ENCODE data around the gene CAMKK2. TPM values are rescaled to one million over a fixed set of nuclear protein-coding genes. Genes with fewer than 3 reads are reported as not detected.
"Not testable (repeated sequence)": the region's sequence is repeated elsewhere in the genome, so short reads cannot be mapped to it uniquely, and the experiment has no call there.

The CAMKK2 gene
- total and polyA plus RNA-seq, 8 donors: 9.3 to 26.7 (median 13.0) TPM

- H3K4me3 ChIP-seq: no peak overlapping the region
- TF ChIP-seq, protein P1, sequence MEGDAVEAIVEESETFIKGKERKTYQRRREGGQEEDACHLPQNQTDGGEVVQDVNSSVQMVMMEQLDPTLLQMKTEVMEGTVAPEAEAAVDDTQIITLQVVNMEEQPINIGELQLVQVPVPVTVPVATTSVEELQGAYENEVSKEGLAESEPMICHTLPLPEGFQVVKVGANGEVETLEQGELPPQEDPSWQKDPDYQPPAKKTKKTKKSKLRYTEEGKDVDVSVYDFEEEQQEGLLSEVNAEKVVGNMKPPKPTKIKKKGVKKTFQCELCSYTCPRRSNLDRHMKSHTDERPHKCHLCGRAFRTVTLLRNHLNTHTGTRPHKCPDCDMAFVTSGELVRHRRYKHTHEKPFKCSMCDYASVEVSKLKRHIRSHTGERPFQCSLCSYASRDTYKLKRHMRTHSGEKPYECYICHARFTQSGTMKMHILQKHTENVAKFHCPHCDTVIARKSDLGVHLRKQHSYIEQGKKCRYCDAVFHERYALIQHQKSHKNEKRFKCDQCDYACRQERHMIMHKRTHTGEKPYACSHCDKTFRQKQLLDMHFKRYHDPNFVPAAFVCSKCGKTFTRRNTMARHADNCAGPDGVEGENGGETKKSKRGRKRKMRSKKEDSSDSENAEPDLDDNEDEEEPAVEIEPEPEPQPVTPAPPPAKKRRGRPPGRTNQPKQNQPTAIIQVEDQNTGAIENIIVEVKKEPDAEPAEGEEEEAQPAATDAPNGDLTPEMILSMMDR (IDR thresholded peaks at IDR 0.05): no peak
- FAIRE-seq (no peak), DNase-seq (peak in 1 of 6 donors; percentile 54), ATAC-seq (no peak)
- intact Hi-C loops (cut with DNase I): no loop called here
- H3K9me3 ChIP-seq: no peaks in the 10 kb centered on the region
- no peak overlapping the region for H3K27ac ChIP-seq
- no peaks in the 10 kb centered on the region for H3K27me3 ChIP-seq
- peaks cover 4 to 20% (median 13%) of the 10 kb centered on the region in 3 donors for H3K4me1 ChIP-seq
- WGBS, 2 donors: 94 to 96% methylated on average over 14 of the region's 14 CpGs
- peaks cover 0 to 32% (median 4%) of the 10 kb centered on the region in 3 donors for H3K36me3 ChIP-seq
These were observed 63.4 kb downstream of the CAMKK2 start for GRCh38 chr12:121232977-121233627.

GRCh38 chr12:121232163-121232562, 64.3 kb downstream of the CAMKK2 start:
- TF ChIP-seq, protein P1 (IDR thresholded peaks at IDR 0.05): no peak
- WGBS, 2 donors: 81 to 87% methylated on average over 16 of the region's 16 CpGs
- Histone ChIP-seq H3K4me1 (peaks cover 9 to 20% (median 12%) of the 10 kb centered on the region in 3 donors), H3K27ac (no peak overlapping the region), H3K9me3 (no peaks in the 10 kb centered on the region), H3K27me3 (no peaks in the 10 kb centered on the region), H3K4me3 (no peak overlapping the region), H3K36me3 (peaks cover 0 to 32% (median 4%) of the 10 kb centered on the region in 3 donors)
- ATAC-seq: no peak
- peak in 1 of 6 donors; percentile 67 for DNase-seq
- intact Hi-C loops (cut with DNase I): no loop called here
- FAIRE-seq: no peak

DNA sequence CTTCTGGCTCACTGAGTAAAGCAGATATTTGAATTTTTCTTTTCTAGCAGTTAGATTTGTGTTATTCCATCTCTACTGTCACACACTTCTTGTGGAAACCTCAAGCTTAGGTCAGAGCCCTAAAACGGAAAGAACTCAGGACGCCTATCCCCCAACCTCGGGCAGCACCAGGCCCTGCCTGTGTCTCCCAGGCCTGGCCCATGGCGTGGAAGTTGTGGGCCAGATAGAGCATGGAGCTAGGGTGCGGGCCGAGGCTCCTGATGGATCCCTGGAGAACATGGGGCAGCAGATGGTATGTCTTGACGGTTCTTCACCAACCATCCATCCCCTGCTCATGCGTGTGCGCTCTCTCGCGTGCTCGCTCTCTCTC, 66.0 kb downstream of the CAMKK2 start:
- Histone ChIP-seq H3K36me3 (peaks cover 0 to 42% (median 4%) of the 10 kb centered on the region in 3 donors), H3K4me1 (peaks cover 16 to 21% (median 16%) of the 10 kb centered on the region in 3 donors), H3K4me3 (no peak overlapping the region), H3K27ac (no peak overlapping the region), H3K27me3 (no peaks in the 10 kb centered on the region), H3K9me3 (no peaks in the 10 kb centered on the region)
- peak in 2 of 6 donors; percentile 20 to 49 for DNase-seq
- FAIRE-seq: no peak
- intact Hi-C loops (cut with DNase I): no loop called here
- 76 to 89% methylated on average over 12 of the region's 12 CpGs for WGBS, 2 donors
- no peak for ATAC-seq
- TF ChIP-seq, protein P1 (IDR thresholded peaks at IDR 0.05): no peak

DNA sequence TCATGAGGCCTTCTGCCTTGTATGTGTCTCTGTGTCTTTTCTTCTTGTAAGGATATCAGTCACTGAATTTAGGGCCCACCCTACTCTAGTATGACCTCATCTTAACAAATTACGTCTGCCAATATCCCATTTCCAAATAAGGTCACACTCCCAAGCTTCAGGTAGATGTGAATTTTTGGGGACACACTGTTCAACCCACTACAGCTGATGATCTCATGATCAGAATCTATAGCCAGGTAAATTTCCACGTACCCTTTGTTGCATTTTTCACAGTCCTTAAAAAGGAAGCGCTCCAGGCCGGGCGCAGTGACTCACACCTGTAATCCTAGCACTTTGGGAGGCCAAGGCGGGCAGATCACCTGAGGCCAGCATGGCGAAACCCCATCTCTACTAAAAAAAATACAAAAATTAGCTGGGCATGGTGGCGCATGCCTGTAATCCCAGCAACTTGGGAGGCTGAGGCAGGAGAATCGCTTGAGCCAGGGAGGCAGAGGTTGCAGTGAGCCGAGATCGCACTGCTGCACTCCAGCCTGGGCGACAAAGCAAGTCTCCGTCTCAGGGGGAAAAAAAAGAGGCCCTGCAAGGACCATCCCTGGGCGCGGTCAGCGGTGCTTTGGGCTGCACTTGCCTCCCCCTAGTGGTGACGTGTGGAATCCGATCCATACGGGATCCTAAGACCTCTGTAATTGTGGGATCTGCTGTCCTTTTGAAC, 66.5 kb downstream of the CAMKK2 start:
- TF ChIP-seq, protein P1 (IDR thresholded peaks at IDR 0.05): peak; percentile 83 to 87 (median 86)
- H3K27ac ChIP-seq: peak overlapping the region in 1 of 4 donors; percentile 30
- not testable (repeated sequence) for FAIRE-seq, H3K9me3 ChIP-seq, H3K4me3 ChIP-seq, H3K27me3 ChIP-seq
- ATAC-seq (peak; percentile 49 to 81 (median 74)), DNase-seq (peak; percentile 60 to 85 (median 72))
- intact Hi-C loops (cut with DNase I): loop anchor here in 1 of 3 donors (10.0 kb wide), 1 partner anchor 115 kb away; no protein-coding TSS in a partner anchor
- peaks cover 0 to 42% (median 4%) of the 10 kb centered on the region in 3 donors for H3K36me3 ChIP-seq
- peaks cover 16 to 21% (median 16%) of the 10 kb centered on the region in 3 donors for H3K4me1 ChIP-seq
- WGBS, 2 donors: 45% methylated on average over 19 of the region's 19 CpGs
